SJSA1 (cell line): ENCODE data around the gene DGCR6L. TPM values are rescaled to one million over a fixed set of nuclear protein-coding genes. Genes with fewer than 3 reads are reported as not detected.
"Not testable (repeated sequence)": the region's sequence is repeated elsewhere in the genome, so short reads cannot be mapped to it uniquely, and the experiment has no call there.

Experiments
- DNase-seq, 2 experiments: peaks; one replicate each; pipeline ENCODE4 v3.0.0-alpha.2; 2015 to 2020; ENCODE audit warnings: low spot score in 2 of 2, low read depth in 1 of 2
- H3K27ac ChIP-seq: fragments of 250-450 bp; sonication (Bioruptor Pico); 2 replicates; pipeline ENCODE4 v1.5.1; 2020; ENCODE audit warnings: mild to moderate bottlenecking, moderate library complexity
- H3K27me3 ChIP-seq: fragments of 250-450 bp; sonication (Bioruptor Pico); replicated peaks from 2 replicates; pipeline ENCODE4 v1.5.1; 2020; ENCODE audit warnings: mild to moderate bottlenecking, moderate library complexity
- H3K36me3 ChIP-seq: fragments of 250-450 bp; sonication (Bioruptor Pico); 2 replicates; pipeline ENCODE4 v1.5.1; 2020; ENCODE audit warnings: mild to moderate bottlenecking
- H3K4me1 ChIP-seq: fragments of 250-450 bp; sonication (Bioruptor Pico); replicated peaks from 2 replicates; pipeline ENCODE4 v1.6.1; 2021; ENCODE audit warnings: mild to moderate bottlenecking
- H3K4me3 ChIP-seq: fragments of 250-450 bp; sonication (Bioruptor Pico); 2 replicates; pipeline ENCODE4 v1.5.1; 2020; ENCODE audit warnings: mild to moderate bottlenecking
- H3K9me3 ChIP-seq: fragments of 250-450 bp; sonication (Bioruptor Pico); replicated peaks from 2 replicates; pipeline ENCODE4 v1.5.1; 2020; ENCODE audit warnings: mild to moderate bottlenecking
- total RNA-seq: library from RNA; depleted of rRNA; stranded (reverse); fragments of >200 nt; shearing (Covaris generic); gene quantifications from 2 replicates; pipeline ENCODE4 v1.2.3, GENCODE V29; 2014

DGCR6L gene
- total RNA-seq, 1 experiment from 2014 or later = 101 TPM

DNA sequence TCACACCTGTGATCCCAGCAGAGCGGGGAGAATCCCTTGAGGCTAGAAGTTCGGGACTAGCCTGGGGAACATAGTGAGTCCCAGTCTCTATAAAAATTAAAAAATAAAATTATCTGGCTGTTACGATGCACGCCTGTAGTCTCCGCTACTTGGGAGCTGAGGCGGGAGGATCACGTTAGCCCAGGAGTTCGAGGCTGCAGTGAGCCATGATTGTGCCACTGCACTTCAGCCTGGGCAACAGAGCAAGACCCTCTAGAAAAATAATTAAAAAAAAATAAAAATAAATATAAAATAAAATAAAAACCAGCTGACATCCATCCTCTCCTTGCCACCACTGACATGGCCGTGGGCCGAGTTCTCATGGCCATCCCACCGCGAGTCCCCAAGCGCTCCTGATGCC lies 44.0 kb downstream of the DGCR6L start:
- Histone ChIP-seq H3K36me3 (no peaks in the 10 kb centered on the region), H3K9me3 (no peaks in the 10 kb centered on the region)
- DNase-seq = no peak

DNA sequence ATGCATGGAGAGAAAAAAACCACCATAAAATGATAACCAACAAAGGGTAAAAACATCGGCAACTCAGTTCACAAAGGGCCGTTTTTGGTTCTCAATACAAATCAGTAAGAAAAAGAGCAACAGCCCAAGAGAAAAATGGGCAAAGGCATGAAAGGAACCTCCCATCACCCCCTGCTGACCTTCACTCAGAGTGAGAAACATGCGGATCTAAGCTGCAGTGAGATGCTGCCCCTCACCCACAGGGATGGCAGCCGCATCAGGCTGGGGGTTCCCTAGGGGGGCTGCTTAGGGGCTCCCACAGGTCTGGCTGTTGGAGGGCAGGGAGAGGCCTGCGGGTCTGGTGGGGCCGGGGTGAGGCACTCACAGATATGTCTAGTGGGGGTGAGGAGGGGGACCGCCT lies 44.5 kb downstream of the DGCR6L start:
- H3K9me3 ChIP-seq, H3K27me3 ChIP-seq, H3K4me3 ChIP-seq, H3K27ac ChIP-seq, H3K4me1 ChIP-seq, H3K36me3 ChIP-seq, DNase-seq: not testable (repeated sequence)

More for the DNA sequence above, 44.0 kb downstream of the DGCR6L start:
- Histone ChIP-seq H3K4me3 (no peak overlapping the region), H3K27me3 (no peaks in the 10 kb centered on the region), H3K4me1 (no peaks in the 10 kb centered on the region), H3K27ac (no peak overlapping the region)

DNA sequence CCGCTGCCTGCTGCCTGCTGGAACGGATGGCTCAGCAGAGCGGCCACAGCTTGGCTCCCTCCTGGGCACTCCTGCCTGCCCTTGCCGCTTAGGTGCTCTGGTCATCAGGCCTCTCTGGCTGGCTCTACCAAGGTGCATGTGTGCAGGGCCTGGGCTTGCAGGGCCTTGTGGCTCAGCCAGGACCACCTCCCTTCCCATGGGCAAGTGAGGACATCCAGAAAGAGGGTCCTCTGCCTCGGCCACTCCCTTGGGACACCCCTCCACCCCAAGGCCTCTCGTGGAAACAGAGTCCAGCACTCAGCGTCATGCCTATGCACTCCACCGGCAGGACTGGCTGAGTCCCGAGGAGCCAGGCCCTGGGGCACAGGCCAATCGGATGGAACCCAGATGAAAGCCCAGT lies 45.5 kb downstream of the DGCR6L start:
- not testable (repeated sequence) for H3K4me3 ChIP-seq, H3K4me1 ChIP-seq, H3K36me3 ChIP-seq, H3K27me3 ChIP-seq, H3K27ac ChIP-seq, H3K9me3 ChIP-seq, DNase-seq

DNA sequence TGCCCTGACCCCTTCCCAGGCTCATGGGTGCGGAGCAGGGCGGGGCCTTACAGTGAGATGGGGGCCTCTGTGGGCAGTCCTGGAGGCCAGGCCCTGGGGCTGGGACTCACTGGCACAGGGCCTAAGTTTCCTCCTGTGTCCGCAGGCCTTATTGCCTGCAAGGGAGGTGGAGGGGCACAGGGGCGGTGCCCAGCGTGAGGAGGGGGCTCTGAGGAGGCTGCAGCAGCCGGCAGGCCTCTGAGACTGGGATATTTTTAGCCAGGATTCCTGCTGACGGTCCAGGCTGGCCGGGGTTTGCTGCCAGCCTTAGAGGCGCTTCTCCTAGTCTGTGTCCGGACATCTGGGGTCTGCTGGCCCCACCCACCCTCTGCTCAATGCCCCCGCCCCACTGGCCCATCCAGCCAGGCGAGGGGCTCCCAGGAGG lies 46.1 kb downstream of the DGCR6L start:
- no peak for DNase-seq
- Histone ChIP-seq H3K36me3 (no peaks in the 10 kb centered on the region), H3K27ac (no peak overlapping the region), H3K4me3 (no peak overlapping the region), H3K9me3 (no peaks in the 10 kb centered on the region), H3K4me1 (no peaks in the 10 kb centered on the region), H3K27me3 (no peaks in the 10 kb centered on the region)

DNA sequence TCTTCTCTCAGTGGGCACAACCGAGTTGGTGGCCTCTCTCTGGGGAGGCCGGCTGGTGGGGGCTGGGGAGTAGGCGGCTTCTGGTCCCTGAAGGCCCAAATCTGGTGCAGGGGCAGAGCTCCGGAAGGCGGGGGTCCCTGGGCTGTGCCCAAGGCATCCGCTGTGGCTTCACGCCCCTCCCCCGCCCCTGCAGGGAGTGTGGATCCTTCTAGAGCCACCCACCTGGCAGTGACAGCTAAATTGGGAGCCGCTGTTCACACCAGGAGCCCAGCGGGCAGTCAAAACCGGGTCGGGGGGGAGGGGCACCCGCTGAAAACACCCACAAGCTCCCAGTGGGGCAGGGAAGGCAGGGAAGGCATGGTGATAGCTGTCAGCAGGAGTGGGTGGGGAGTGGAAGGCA lies 47.2 kb downstream of the DGCR6L start:
- no peaks in the 10 kb centered on the region for H3K36me3 ChIP-seq
- no peaks in the 10 kb centered on the region for H3K9me3 ChIP-seq
- DNase-seq = no peak
- peaks cover 6% of the 10 kb centered on the region for H3K4me1 ChIP-seq
- H3K4me3 ChIP-seq = no peak overlapping the region
- no peak overlapping the region for H3K27ac ChIP-seq
- H3K27me3 ChIP-seq = peaks cover 7% of the 10 kb centered on the region

DNA sequence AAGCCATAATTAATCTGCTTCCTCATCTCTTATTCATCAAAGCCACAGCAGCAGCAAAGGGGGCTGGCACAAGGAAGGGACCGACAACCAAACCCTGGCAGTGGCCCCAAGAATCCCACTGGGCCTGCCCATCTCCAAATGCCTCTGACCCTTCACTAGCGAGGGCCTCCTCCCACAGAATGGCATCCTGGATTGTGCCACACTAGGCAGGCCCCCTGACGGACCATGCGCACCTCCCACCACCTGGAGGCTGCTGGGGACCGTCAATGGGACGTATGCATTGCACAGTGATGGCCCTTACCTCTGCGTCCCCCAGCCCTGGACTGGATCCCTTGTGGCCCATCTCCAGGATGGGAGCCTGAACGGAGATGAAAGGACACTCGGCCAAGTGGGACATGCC lies 47.7 kb downstream of the DGCR6L start:
- Histone ChIP-seq H3K4me1 (peaks cover 9% of the 10 kb centered on the region), H3K4me3 (no peak overlapping the region), H3K36me3 (no peaks in the 10 kb centered on the region), H3K27ac (no peak overlapping the region), H3K9me3 (no peaks in the 10 kb centered on the region), H3K27me3 (peaks cover 11% of the 10 kb centered on the region)
- no peak for DNase-seq

DNA sequence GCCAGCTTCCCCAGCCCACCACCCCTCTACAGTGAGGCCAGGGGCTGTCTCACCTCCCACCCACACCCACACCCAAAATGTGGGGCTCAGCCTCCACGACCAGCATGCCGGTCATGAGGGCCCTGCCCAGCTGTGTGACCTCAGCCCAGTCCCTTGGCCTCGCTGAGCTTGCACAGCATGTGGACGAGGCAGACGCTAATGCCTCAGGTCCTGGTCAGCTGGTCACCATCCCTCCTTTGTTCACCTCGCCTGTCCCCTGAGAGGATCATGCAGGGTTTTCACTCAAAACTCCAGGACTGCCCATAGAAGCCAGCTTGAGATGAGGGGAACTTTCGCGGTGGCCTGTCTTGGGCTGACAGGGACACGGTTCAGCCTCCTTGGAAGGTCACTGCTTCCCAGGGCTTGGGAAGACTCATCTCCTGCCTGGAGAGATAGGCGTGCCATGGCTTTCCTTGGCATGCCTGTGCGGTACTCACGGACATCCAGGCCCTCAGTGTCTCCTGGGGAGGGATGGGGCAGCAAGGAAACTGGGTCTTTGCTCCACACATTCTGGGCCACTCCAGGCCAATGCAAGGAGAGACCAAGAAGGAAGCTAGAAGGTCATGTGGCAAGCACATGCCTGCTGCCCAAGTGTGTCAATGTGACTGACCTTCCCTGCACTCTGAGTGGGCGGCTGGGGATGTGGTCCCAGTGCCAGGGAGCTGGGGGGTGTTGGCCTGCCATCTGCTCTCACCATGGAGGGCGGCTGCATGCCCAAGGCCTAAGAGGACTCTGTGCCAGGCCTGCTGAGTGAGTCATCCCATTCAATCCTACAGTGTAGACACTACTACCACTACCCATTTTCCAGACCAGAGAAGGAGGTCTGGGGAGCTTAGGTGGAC lies 48.5 kb downstream of the DGCR6L start:
- peaks cover 16% of the 10 kb centered on the region for H3K27me3 ChIP-seq
- H3K9me3 ChIP-seq = no peaks in the 10 kb centered on the region
- DNase-seq = no peak
- H3K36me3 ChIP-seq = no peaks in the 10 kb centered on the region
- no peak overlapping the region for H3K27ac ChIP-seq
- H3K4me1 ChIP-seq = peaks cover 9% of the 10 kb centered on the region
- H3K4me3 ChIP-seq = no peak overlapping the region

DNA sequence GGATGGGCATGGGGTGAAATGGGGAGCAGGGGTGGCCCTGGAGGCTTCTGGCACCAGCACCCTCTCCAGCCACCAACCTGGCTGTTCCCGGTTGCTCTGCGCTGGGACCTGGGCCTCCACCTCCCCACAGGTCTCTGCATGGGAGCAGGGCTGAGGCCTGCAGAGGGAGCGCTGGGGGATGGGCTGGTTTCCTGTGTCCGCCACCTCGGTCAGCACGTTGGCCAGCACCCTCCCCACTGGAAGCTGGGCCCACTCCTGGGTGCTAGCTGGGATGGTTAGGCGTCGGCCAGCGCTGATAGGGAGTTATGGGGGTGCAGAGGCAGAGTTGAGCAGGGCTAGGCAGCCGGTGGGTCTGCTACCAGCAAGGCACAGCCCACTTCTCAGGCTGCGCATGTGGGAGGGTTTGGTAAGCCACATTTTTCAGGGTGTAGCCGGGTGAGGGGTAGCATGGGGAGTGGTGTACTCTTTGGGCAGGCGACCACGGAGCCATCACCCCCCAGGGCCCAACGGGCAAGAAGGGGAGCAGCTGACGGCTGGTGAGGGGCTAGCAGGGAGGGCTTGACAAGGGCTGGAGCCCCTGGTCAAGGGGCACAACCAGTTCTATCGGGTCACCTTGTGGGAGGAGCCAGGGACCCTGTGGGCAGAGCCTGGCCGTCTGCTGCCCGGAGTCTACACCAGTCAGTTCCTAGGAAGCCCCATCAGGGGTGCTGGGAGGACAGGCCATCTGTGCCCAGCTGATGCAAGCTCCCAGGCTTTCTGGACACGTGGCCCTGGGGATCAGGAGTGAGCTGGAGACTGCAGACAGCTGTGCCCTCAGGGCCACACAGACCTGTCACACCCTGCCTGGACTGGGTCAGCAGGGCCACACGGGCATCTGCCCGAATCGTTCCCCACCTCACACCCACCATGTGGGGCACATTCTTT lies 49.4 kb downstream of the DGCR6L start:
- H3K27ac ChIP-seq, H3K9me3 ChIP-seq, H3K36me3 ChIP-seq, H3K4me1 ChIP-seq, DNase-seq, H3K4me3 ChIP-seq: not testable (repeated sequence)
- peaks cover 16% of the 10 kb centered on the region for H3K27me3 ChIP-seq

DNA sequence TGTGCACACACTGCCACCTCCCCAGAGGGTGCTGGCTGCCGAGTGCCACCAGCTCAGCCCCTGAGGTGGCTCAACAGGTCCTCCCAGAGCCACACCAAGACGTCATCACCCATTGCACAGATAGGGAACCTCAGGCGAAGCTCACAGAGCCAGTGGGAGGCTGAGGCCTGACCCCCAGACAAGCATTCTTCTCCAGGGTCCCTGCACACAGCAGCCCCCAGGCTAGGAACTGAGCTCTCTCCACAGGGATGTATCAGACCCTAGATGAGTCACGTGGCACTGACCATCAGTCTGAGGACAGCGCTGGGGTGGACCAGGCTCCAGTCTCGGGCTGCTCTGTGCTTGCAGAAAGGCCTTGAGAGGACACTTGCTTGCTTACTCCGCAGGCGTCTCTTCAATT lies 50.2 kb downstream of the DGCR6L start:
- H3K36me3 ChIP-seq, H3K4me3 ChIP-seq, H3K9me3 ChIP-seq, H3K4me1 ChIP-seq, DNase-seq, H3K27ac ChIP-seq: not testable (repeated sequence)
- peaks cover 16% of the 10 kb centered on the region for H3K27me3 ChIP-seq

DNA sequence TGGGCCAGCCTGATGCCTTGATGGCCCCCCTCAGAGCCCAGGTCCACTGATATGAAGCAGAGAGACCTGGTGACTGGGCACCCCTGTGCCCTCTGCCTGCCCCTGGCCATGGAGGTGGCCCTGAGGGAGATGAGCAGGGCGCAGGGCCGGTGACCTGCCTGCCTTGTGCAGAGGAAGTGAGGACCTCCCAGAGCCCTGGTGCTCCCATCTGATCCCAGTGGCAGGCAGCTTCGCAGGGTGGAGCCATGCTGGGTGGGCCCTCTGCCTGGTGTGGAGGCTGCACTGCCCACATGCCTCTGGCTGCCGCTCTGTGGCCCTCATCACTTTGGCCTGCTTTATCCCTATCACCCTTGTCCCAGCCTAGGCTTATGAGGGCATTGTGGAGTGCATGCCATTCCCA lies 50.7 kb downstream of the DGCR6L start:
- not testable (repeated sequence) for H3K27ac ChIP-seq, H3K4me1 ChIP-seq, H3K4me3 ChIP-seq, H3K36me3 ChIP-seq, DNase-seq, H3K9me3 ChIP-seq
- H3K27me3 ChIP-seq = peaks cover 16% of the 10 kb centered on the region

DNA sequence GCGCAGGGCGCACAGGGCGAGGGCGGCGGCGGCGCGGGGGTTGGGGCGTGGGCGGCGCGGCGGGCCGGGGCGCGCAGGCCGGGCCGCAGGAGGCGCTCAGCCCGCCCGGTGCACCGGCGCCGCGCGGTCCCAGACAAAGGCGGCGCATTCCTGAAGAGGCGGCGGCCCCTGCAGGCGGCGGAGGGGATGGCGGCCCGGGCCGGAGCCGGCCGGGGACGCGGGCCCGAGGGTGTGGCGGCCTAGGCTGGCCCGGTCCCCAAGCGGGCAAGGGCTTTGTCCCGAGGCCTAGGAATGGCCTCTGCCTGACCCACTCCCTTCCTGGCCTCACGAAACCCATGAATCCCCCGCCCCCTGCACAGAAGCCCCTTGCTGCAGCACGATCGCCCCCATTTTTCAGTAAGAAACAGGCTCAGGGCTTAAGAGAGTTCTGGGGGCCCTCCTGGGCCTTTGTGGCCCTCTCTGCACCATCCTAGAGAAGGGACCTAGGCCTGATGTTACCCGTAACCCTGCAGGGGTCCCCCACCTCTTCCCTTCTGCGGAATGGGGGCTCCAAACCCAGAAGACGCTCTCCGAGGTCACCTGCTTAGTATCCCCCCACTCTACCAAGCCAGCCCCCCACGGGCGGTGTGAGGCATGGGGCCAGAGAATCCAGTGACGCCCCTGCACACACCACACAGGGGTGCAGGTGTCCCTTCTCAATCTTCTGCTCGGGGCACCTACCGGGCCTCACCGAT lies 51.4 kb downstream of the DGCR6L start, which contains the start of gene RTN4R:
RTN4R (minus strand) TSS at position 40 of the 734 bp plus-strand sequence. CDS start 226 bp downstream, outside the sequence.
- H3K4me3 ChIP-seq = peak within 1 kb of the TSS; percentile 24
- H3K9me3 ChIP-seq = no peaks in the 10 kb centered on the region
- peaks cover 9% of the 10 kb centered on the region for H3K4me1 ChIP-seq
- no peaks in the 10 kb centered on the region for H3K36me3 ChIP-seq
- H3K27ac ChIP-seq = no peak within 1 kb of the TSS
- peak in 1 of 2 experiments; percentile 13 for DNase-seq
- peaks cover 16% of the 10 kb centered on the region for H3K27me3 ChIP-seq

DNA sequence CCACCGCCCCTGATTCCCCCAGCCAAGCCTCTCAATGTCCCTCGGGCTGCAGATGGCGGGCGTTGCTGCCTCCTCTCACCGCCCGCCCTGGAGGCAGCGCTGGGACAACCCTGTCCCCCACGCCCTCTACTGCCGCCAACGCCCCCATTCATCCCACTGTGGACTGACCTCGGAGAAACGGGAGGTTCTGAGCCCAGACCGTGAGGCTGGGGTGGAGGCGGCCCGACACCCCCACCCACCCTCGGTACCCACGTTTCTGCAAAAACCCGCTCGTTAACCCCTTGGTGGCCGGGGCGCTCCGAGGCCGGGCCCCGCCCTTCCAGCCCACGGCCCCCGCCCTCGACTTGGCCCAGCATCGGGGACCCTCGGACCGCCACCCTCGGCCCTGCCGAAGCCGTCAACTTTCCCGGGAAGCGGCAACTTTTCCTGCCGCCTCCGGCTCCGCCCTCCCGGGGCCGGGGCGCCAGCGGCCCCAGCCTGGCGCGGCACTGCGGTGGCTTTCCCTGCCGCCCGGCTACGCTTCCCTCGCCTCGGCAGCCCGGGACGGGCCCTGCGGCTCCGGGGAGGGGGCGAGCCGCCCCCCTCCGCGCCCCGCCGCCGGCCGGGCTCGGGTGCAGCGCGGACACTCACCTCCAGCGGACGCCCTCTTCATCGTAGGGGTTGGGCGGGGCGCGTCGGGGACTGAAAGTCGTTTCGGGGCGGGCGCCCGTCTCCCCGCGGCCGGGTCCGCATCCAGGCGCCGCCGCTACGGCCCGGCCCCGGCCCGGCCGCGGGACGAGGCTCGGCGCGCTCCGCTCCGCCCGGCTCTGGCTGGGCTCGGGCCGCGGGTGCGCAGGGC lies 52.2 kb downstream of the DGCR6L start:
- Histone ChIP-seq H3K36me3 (no peaks in the 10 kb centered on the region), H3K4me3 (peak overlapping the region; percentile 24), H3K27ac (no peak overlapping the region), H3K4me1 (peaks cover 9% of the 10 kb centered on the region), H3K9me3 (no peaks in the 10 kb centered on the region), H3K27me3 (peaks cover 16% of the 10 kb centered on the region)
- no peak for DNase-seq
